Upper lobe of left lung (tissue), 6 donors: ENCODE results near the gene FGGY. TPM values are rescaled to one million over a fixed set of nuclear protein-coding genes. Genes with fewer than 3 reads are reported as not detected.

Experiments used
- ATAC-seq, 2 donors: fragments of 200-7000 bp; cut with Tn5 transposase; one replicate each; pipeline ENCODE4 v1.9.1; 2022; ENCODE audit warnings: mild to moderate bottlenecking in 2 of 2, moderate library complexity in 2 of 2; ENCODE audit not compliant: low FRiP score in 2 of 2
- DNase-seq, 2 donors: peaks; one replicate each; pipeline ENCODE4 v3.0.0-alpha.2; 2019 to 2020
- H3K27ac ChIP-seq, 4 donors: fragments of 200-600 bp; sonication (generic); one replicate each; pipeline ENCODE4 v1.5.1; 2016 to 2019
- H3K27me3 ChIP-seq, 4 donors: fragments of 200-600 bp; sonication (generic); one replicate each; pipeline ENCODE4 v1.5.1; 2017 to 2019
- H3K36me3 ChIP-seq, 4 donors: fragments of 200-600 bp; sonication (generic); one replicate each; pipeline ENCODE4 v1.5.1; 2016 to 2019
- H3K4me1 ChIP-seq, 4 donors: fragments of 200-600 bp; sonication (generic); one replicate each; pipeline ENCODE4 v1.5.1; 2018 to 2019
- H3K4me3 ChIP-seq, 4 donors: fragments of 200-600 bp; sonication (generic); one replicate each; pipeline ENCODE4 v1.5.1; 2017 to 2019; ENCODE audit warnings: mild to moderate bottlenecking in 2 of 4, moderate library complexity in 1 of 4
- H3K9me3 ChIP-seq, 4 donors: fragments of 200-600 bp; sonication (generic); one replicate each; pipeline ENCODE4 v1.5.1; 2018 to 2019
- CTCF ChIP-seq, 6 experiments: fragments of 450-650 bp in 4 of 6; fragments of 200-600 bp in 2 of 6; sonication (generic) in 2 of 6; IDR thresholded peaks; one replicate each; pipeline ENCODE4 v1.5.1; 2016 to 2019; ENCODE audit warnings: antibody characterized with exemption in 6 of 6
- EP300 ChIP-seq, 4 donors: sonication (generic); formaldehyde crosslinking; IDR thresholded peaks; one replicate each; pipeline ENCODE4 v1.5.1; 2017; ENCODE audit warnings: antibody characterized with exemption in 4 of 4, control low read depth in 2 of 4
- POLR2A ChIP-seq, 4 donors: fragments of 450-650 bp; IDR thresholded peaks; one replicate each; pipeline ENCODE4 v1.5.1; 2016 to 2017; ENCODE audit warnings: antibody characterized with exemption in 4 of 4, mild to moderate bottlenecking in 2 of 4
- POLR2AphosphoS5 ChIP-seq, 2 donors: sonication (generic); formaldehyde crosslinking; IDR thresholded peaks; one replicate each; pipeline ENCODE4 v1.5.1; 2017; ENCODE audit warnings: antibody characterized with exemption in 2 of 2
- WGBS, 2 donors: methylation state at CpG; one replicate each; pipeline ENCODE4 v1.1.5; 2017 to 2018; 5-methylcytosine and 5-hydroxymethylcytosine counted together
- total RNA-seq, 6 donors: library from RNA; depleted of rRNA in 4 of 6; stranded (reverse); fragments of >200 nt in 4 of 6; gene quantifications; one replicate each; pipeline versions ENCODE4 v1.1.0 to v1.2.1, GENCODE V29; 2016 to 2021
- donor health status: DM: no; HTN: no; CAD: no; lungs with moderate emphysema.
- donor health status: DM: no; HTN: yes; CAD: no; lungs with severe emphysema.

FGGY gene
- total RNA-seq, 6 donors from 2014 or later, result 11.8 to 51.3 (median 22.6) TPM

- no peak for DNase-seq
- 62 to 67% methylated on average over 4 of the region's 4 CpGs for WGBS, 2 donors
- Histone ChIP-seq H3K4me3 (no peak overlapping the region), H3K9me3 (no peaks in the 10 kb centered on the region), H3K27me3 (no peaks in the 10 kb centered on the region), H3K4me1 (peaks cover 0 to 7% (median 1%) of the 10 kb centered on the region in 4 donors), H3K27ac (no peak overlapping the region), H3K36me3 (no peaks in the 10 kb centered on the region)
- TF ChIP-seq CTCF (IDR thresholded peaks at IDR 0.05) (no peak), POLR2A (IDR thresholded peaks at IDR 0.05) (peak in 1 of 4 donors; percentile 12)
- ATAC-seq, result peak in 1 of 2 donors; percentile 67
Measured at GRCh38 chr1:59266180-59266926, 30.5 kb upstream of the FGGY start.

- Histone ChIP-seq H3K27ac (no peak overlapping the region), H3K36me3 (no peaks in the 10 kb centered on the region), H3K9me3 (no peaks in the 10 kb centered on the region), H3K4me1 (peaks cover 0 to 7% (median 1%) of the 10 kb centered on the region in 4 donors), H3K27me3 (no peaks in the 10 kb centered on the region), H3K4me3 (no peak overlapping the region)
- TF ChIP-seq EP300 (IDR thresholded peaks at IDR 0.05) (no peak), POLR2AphosphoS5 (IDR thresholded peaks at IDR 0.05) (no peak), POLR2A (IDR thresholded peaks at IDR 0.05) (no peak), CTCF (IDR thresholded peaks at IDR 0.05) (no peak)
- DNase-seq (no peak), ATAC-seq (no peak)
Measured at GRCh38 chr1:59266927-59267293, 30.0 kb upstream of the FGGY start.

GRCh38 chr1:59268406-59268805 lies 28.5 kb upstream of the FGGY start:
- ATAC-seq, result no peak
- peaks cover 0 to 7% (median 1%) of the 10 kb centered on the region in 4 donors for H3K4me1 ChIP-seq
- H3K4me3 ChIP-seq, result no peak overlapping the region
- no peaks in the 10 kb centered on the region for H3K36me3 ChIP-seq
- no peaks in the 10 kb centered on the region for H3K9me3 ChIP-seq
- no peak overlapping the region for H3K27ac ChIP-seq
- DNase-seq, result no peak
- TF ChIP-seq EP300 (IDR thresholded peaks at IDR 0.05) (no peak), CTCF (IDR thresholded peaks at IDR 0.05) (no peak), POLR2AphosphoS5 (IDR thresholded peaks at IDR 0.05) (no peak), POLR2A (IDR thresholded peaks at IDR 0.05) (no peak)
- WGBS, 2 donors, result 80 to 93% methylated on average over 1 of the region's 1 CpG
- H3K27me3 ChIP-seq, result no peaks in the 10 kb centered on the region

GRCh38 chr1:59271561-59272260 lies 25.2 kb upstream of the FGGY start:
- Histone ChIP-seq H3K27ac (no peak overlapping the region), H3K36me3 (no peaks in the 10 kb centered on the region), H3K4me1 (peaks cover 0 to 4% (median 0%) of the 10 kb centered on the region in 4 donors), H3K27me3 (no peaks in the 10 kb centered on the region), H3K9me3 (no peaks in the 10 kb centered on the region), H3K4me3 (no peak overlapping the region)
- no peak for ATAC-seq
- TF ChIP-seq EP300 (IDR thresholded peaks at IDR 0.05) (no peak), POLR2A (IDR thresholded peaks at IDR 0.05) (no peak), POLR2AphosphoS5 (IDR thresholded peaks at IDR 0.05) (no peak), CTCF (IDR thresholded peaks at IDR 0.05) (no peak)
- WGBS, 2 donors, result 89 to 96% methylated on average over 2 of the region's 2 CpGs
- DNase-seq, result no peak
